Parathyroid adenoma (tissue), 2 donors: ENCODE data around the gene ARID4B.

Source experiments
- H2AFZ ChIP-seq: fragments of 300-600 bp; sonication (generic); one replicate; pipeline ENCODE4 v1.7.0; 2017; ENCODE audit warnings: antibody characterized with exemption, mild to moderate bottlenecking
- H3K27ac ChIP-seq: fragments of 300-600 bp; sonication (generic); one replicate; pipeline ENCODE4 v1.7.0; 2017
- H3K27me3 ChIP-seq: fragments of 300-600 bp; sonication (generic); one replicate; pipeline ENCODE4 v1.7.0; 2017; ENCODE audit warnings: low read length; ENCODE audit not compliant: control insufficient read depth, insufficient read depth
- H3K36me3 ChIP-seq: fragments of 300-600 bp; sonication (generic); one replicate; pipeline ENCODE4 v1.7.0; 2017; ENCODE audit warnings: low read length; ENCODE audit not compliant: control insufficient read depth, insufficient read depth
- H3K4me1 ChIP-seq: fragments of 300-600 bp; sonication (generic); one replicate; pipeline ENCODE4 v1.7.0; 2017; ENCODE audit warnings: control low read depth
- H3K4me2 ChIP-seq: fragments of 300-600 bp; sonication (generic); one replicate; pipeline ENCODE4 v1.7.0; 2017; ENCODE audit warnings: low read length
- H3K4me3 ChIP-seq: fragments of 300-600 bp; sonication (generic); one replicate; pipeline ENCODE4 v1.7.0; 2017; ENCODE audit warnings: low read depth, low read length
- H3K79me2 ChIP-seq: fragments of 300-600 bp; sonication (generic); one replicate; pipeline ENCODE4 v1.7.0; 2017; ENCODE audit warnings: control low read depth
- H3K9ac ChIP-seq: fragments of 300-600 bp; sonication (generic); one replicate; pipeline ENCODE4 v1.7.0; 2017; ENCODE audit warnings: mild to moderate bottlenecking
- H3K9me3 ChIP-seq: fragments of 300-600 bp; sonication (generic); one replicate; pipeline ENCODE4 v1.7.0; 2017; ENCODE audit warnings: low read length; ENCODE audit not compliant: control insufficient read depth
- TF ChIP-seq, protein P1 (sequence below): fragments of 300-600 bp; sonication (generic); IDR thresholded peaks from one replicate; pipeline ENCODE4 v1.7.0; 2017; ENCODE audit warnings: antibody characterized with exemption, mild to moderate bottlenecking
- donor health status: primary hyperparathyroidism.

The ARID4B gene

DNA sequence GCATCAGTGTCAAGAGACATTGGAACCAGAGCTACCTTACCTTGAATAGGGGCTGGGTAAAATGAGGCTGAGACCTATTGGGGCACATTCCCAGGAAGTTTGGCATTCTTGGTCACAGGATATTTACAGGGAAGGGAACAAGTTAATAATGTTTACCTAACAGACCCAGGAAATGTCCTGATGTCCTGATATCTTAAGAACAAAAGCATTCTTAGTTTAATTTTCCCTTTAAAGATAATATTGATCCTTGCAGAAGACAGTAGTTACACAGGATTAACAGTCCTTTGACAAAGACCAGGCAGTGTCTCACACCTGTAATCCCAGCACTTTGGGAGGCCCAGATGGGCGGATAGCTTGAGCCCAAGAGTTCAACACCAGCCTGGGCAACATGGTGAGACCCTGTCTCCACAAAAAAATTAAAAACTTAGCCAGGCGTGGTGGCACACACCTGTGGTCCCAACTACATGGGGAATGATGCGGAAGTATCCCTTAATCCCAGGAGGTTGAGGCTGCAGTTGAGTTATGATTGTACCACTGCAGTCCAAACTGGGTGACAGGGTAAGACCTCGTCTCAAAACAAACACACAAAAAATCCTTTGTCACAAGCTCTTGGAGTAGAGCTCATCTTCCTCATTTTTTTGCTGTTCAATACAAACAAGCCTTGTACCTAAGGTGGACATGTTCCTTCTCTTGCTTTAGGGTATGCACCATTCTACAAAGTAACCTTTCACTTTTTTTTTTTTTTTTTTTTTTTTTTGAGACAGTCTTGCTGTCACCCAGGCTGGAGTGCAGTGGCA is 198.0 kb downstream of the ARID4B start:
- no peak overlapping the region for H3K4me3 ChIP-seq
- no peak overlapping the region for H3K27ac ChIP-seq
- no peak overlapping the region for H3K9ac ChIP-seq
- TF ChIP-seq, protein P1, sequence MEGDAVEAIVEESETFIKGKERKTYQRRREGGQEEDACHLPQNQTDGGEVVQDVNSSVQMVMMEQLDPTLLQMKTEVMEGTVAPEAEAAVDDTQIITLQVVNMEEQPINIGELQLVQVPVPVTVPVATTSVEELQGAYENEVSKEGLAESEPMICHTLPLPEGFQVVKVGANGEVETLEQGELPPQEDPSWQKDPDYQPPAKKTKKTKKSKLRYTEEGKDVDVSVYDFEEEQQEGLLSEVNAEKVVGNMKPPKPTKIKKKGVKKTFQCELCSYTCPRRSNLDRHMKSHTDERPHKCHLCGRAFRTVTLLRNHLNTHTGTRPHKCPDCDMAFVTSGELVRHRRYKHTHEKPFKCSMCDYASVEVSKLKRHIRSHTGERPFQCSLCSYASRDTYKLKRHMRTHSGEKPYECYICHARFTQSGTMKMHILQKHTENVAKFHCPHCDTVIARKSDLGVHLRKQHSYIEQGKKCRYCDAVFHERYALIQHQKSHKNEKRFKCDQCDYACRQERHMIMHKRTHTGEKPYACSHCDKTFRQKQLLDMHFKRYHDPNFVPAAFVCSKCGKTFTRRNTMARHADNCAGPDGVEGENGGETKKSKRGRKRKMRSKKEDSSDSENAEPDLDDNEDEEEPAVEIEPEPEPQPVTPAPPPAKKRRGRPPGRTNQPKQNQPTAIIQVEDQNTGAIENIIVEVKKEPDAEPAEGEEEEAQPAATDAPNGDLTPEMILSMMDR = no peak
- H3K4me1 ChIP-seq = no peaks in the 10 kb centered on the region
- no peaks in the 10 kb centered on the region for H3K9me3 ChIP-seq
- no peak overlapping the region for H3K4me2 ChIP-seq
- H2AFZ ChIP-seq = peak overlapping the region; percentile 89
- no peaks in the 10 kb centered on the region for H3K27me3 ChIP-seq
- H3K79me2 ChIP-seq = peaks cover 21% of the 10 kb centered on the region
- no peaks in the 10 kb centered on the region for H3K36me3 ChIP-seq

DNA sequence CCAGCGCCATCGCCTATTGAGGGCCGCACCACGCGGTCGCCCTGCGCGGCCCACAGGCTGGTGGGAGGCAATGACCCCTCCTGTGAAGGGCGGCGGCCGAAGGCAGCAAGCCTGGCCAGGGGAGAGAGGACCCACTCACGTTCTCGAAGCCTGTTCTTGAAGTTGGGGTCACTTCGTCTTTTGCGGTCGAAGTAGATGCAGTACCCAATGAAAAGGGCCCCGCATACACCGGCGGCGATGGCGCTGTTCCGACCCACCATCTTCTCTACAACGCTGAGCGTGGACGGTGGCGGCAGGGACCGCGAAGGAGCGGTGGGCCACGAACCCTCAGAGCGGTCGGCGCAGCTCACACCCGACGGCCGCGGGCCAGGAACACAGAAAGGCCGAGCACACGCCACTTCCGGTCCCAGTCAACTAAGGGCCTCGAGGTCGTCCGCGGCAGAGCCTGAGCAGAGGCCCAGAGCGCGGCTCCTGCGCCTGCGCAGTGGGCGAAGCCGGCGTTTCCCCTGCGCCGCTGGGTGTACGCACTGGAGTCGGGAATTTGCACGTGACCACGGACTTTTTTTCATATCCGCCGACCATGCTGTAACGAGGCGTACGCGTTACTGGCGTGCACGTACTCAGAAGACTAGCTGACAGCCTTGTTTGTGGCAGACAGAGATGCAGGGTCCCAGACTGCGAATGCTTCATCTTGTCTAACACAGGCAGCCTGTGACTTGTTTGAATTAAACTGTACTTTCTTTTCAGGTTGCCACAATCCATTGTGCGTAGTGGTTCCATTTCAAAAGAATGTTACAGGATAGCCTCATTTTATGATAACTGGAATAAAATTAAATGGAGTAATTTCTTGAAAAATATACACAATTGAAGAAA is 199.3 kb downstream of the ARID4B start, which contains the start of gene TOMM20:
Gene TOMM20 (minus strand): TSS at position 382 of the 873 bp plus-strand sequence. CDS start 122 bp downstream, at position 260.
- Histone ChIP-seq H3K4me2 (peak within 1 kb of the TSS; percentile 69), H3K4me3 (peak within 1 kb of the TSS; percentile 79), H2AFZ (peak within 1 kb of the TSS; percentile 89), H3K36me3 (no peaks in the 10 kb centered on the region), H3K4me1 (peaks cover under 1% of the 10 kb centered on the region), H3K9me3 (no peaks in the 10 kb centered on the region), H3K27me3 (no peaks in the 10 kb centered on the region), H3K27ac (peak within 1 kb of the TSS; percentile 75), H3K9ac (peak within 1 kb of the TSS; percentile 67), H3K79me2 (peaks cover 23% of the 10 kb centered on the region)
- TF ChIP-seq, protein P1 = no peak

DNA sequence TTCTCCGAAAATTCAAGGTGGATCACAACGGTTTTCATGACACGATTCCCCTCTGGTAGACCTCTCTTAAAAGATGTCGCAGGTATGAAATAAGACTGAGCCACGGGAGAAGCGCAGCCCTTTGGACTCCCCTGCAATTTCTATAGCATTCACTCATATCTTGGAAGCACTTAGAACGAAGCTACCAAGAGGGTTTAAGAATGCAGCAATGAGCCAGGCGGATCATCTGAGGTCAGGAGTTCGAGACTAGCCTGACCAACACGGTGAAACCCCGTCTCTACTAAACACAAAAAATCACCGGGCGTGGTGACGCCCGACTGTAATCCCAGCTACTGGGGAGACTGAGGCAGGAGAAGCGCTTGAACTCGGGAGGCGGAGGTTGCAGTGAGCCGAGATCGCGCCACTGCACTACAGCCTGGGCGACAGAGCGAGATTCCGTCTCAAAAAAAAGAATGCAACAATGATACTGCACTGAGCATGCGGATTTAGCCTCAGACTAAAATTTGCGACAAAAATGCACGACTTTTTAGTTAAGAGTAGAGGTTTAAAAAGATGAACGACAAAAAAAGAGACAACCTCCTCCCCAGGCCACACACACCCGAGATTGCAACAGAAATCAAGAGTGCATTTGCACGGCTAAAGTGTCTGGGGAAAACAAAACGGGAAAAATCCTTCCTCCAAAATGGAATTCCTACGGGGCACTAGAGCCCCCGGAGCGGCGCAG is 200.1 kb downstream of the ARID4B start:
- H3K4me1 ChIP-seq = peaks cover 2% of the 10 kb centered on the region
- H3K79me2 ChIP-seq = peaks cover 23% of the 10 kb centered on the region
- TF ChIP-seq, protein P1 = no peak
- no peaks in the 10 kb centered on the region for H3K9me3 ChIP-seq
- peak overlapping the region; percentile 79 for H3K4me3 ChIP-seq
- H3K27ac ChIP-seq = peak overlapping the region; percentile 75
- peak overlapping the region; percentile 89 for H2AFZ ChIP-seq
- H3K36me3 ChIP-seq = no peaks in the 10 kb centered on the region
- H3K27me3 ChIP-seq = no peaks in the 10 kb centered on the region
- peak overlapping the region; percentile 69 for H3K4me2 ChIP-seq
- peak overlapping the region; percentile 67 for H3K9ac ChIP-seq

DNA sequence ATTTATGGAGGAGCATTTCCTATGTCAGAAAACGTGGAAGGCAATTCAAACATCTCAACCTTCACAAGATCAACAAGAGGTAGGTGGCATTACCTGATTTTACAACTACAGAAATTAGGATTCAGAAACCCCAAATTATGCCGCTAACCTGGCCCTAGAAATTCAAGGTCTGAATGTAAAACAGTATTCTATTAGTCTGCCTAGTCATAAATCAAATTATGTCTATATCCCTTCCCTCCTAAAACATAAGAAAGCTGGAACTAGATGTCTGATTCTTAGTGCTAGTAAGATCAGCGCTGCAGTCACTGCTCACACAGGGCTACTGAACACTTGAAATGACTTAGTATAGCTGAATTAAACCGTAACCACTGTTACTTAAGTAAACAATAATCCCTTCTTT is 200.8 kb downstream of the ARID4B start:
- Histone ChIP-seq H3K4me3 (peak overlapping the region; percentile 79), H3K27me3 (no peaks in the 10 kb centered on the region), H3K36me3 (no peaks in the 10 kb centered on the region), H3K79me2 (peaks cover 26% of the 10 kb centered on the region), H3K4me1 (peaks cover 2% of the 10 kb centered on the region), H3K4me2 (peak overlapping the region; percentile 69), H3K9me3 (no peaks in the 10 kb centered on the region), H2AFZ (no peak overlapping the region), H3K27ac (no peak overlapping the region), H3K9ac (no peak overlapping the region)
- TF ChIP-seq, protein P1 = no peak
